OCI-LY7 (cell line): Measurements from ENCODE around the gene THSD7B. TPM values are rescaled to one million over a fixed set of nuclear protein-coding genes. Genes with fewer than 3 reads are reported as not detected.

ENCODE experiments used
- BruUV-seq: library from RNA; stranded (reverse); fragments of 400-500 nt; replicated peaks from 2 replicates; lab custom pipeline; 2021; lab: Mats Ljungman, UMichigan
- CTCF ChIA-PET: fragments of 300-600 bp; sonication (Branson Sonifier 250); formaldehyde crosslinking; loops from one replicate; lab custom pipeline; 2022; ENCODE audit warnings: antibody characterized with exemption; ENCODE audit not compliant: unreplicated experiment; lab: Charles Lee
- POLR2A ChIA-PET: fragments of 300-600 bp; sonication (Branson Sonifier 250); formaldehyde crosslinking; loops from one replicate; lab custom pipeline; 2022; ENCODE audit warnings: antibody characterized with exemption; lab: Charles Lee
- DNase-seq: peaks from one replicate; pipeline ENCODE4 v3.0.0-alpha.2; 2015; ENCODE audit warnings: low spot score
- H2AFZ ChIP-seq: fragments of 200-600 bp; sonication (generic), shearing (Covaris generic); 2 replicates; pipeline ENCODE4 v1.6.1; 2014; ENCODE audit warnings: mild to moderate bottlenecking, antibody characterized with exemption, low read length, moderate library complexity
- H3K27ac ChIP-seq: fragments of 200-600 bp; sonication (generic); 2 replicates; pipeline ENCODE4 v1.5.1; 2014; ENCODE audit warnings: mixed run types, low read depth, mild to moderate bottlenecking, moderate library complexity, low read length, inconsistent platforms; ENCODE audit not compliant: poor library complexity, severe bottlenecking
- H3K36me3 ChIP-seq: fragments of 200-600 bp; sonication (generic); 2 replicates; pipeline ENCODE4 v1.6.1; 2014; ENCODE audit warnings: mild to moderate bottlenecking, antibody characterized with exemption, low read length, moderate library complexity, mixed read lengths; ENCODE audit not compliant: insufficient read depth
- H3K4me1 ChIP-seq: fragments of 200-600 bp; sonication (generic); 2 replicates; pipeline ENCODE4 v1.5.1; 2014; ENCODE audit warnings: mild to moderate bottlenecking, low read length; ENCODE audit not compliant: insufficient read depth, poor library complexity, severe bottlenecking
- H3K4me2 ChIP-seq: fragments of 200-600 bp; sonication (generic); 2 replicates; pipeline ENCODE4 v1.6.1; 2014; ENCODE audit warnings: mild to moderate bottlenecking, low read length
- H3K4me3 ChIP-seq: fragments of 200-600 bp; sonication (generic); 2 replicates; pipeline ENCODE4 v1.5.1; 2014; ENCODE audit warnings: mild to moderate bottlenecking, low read depth, low read length; ENCODE audit not compliant: poor library complexity, severe bottlenecking
- H3K79me2 ChIP-seq: fragments of 200-600 bp; sonication (generic); 2 replicates; pipeline ENCODE4 v1.6.1; 2016; ENCODE audit warnings: low read depth, mild to moderate bottlenecking, low read length, moderate library complexity, mixed read lengths; ENCODE audit not compliant: insufficient read depth
- H3K9me2 ChIP-seq: fragments of 200-600 bp; sonication (generic); 2 replicates; pipeline ENCODE4 v1.6.1; 2016; ENCODE audit warnings: mild to moderate bottlenecking, low read length, mixed read lengths; ENCODE audit not compliant: insufficient read depth
- H3K9me3 ChIP-seq: fragments of 200-600 bp; sonication (generic); 2 replicates; pipeline ENCODE4 v1.6.1; 2014; ENCODE audit warnings: mild to moderate bottlenecking, mixed run types, low read length, mixed read lengths
- H4K20me1 ChIP-seq: fragments of 200-600 bp; sonication (generic); 2 replicates; pipeline ENCODE4 v1.6.1; 2014; ENCODE audit warnings: mild to moderate bottlenecking, antibody characterized with exemption, low read length, moderate library complexity, mixed read lengths; ENCODE audit not compliant: insufficient read depth
- CTCF ChIP-seq: fragments of 200-600 bp; sonication (generic); conservative IDR thresholded peaks from 2 replicates; pipeline ENCODE4 v1.5.1; 2014; ENCODE audit warnings: mild to moderate bottlenecking, antibody characterized with exemption, low read length, moderate library complexity, mixed read lengths
- EZH2phosphoT487 ChIP-seq: fragments of 200-600 bp; sonication (generic); IDR thresholded peaks from 2 replicates; pipeline ENCODE4 v1.6.1; 2018; ENCODE audit warnings: low read depth, borderline replicate concordance, mild to moderate bottlenecking, mixed run types, antibody characterized with exemption, low read length, moderate library complexity, mixed read lengths
- intact Hi-C: fragments of 100-400 bp; cut with micrococcal nuclease; formaldehyde crosslinking; loops from one replicate; pipeline ENCODE4 v1.10.0; 2022; ENCODE audit not compliant: unreplicated experiment
- total RNA-seq, 2 experiments: library from RNA; depleted of rRNA in 1 of 2; stranded (reverse); fragments of >200 nt in 1 of 2; shearing (Covaris generic) in 1 of 2; gene quantifications; 2 replicates each; pipeline ENCODE4 v1.2.3, GENCODE V29; 2014 to 2022

THSD7B gene
- total RNA-seq, 2 experiments from 2014 or later, result 1.8 TPM

- Histone ChIP-seq H3K9me3 (no peaks in the 10 kb centered on the region), H4K20me1 (no peaks in the 10 kb centered on the region), H3K9me2 (no peaks in the 10 kb centered on the region), H3K4me1 (no peaks in the 10 kb centered on the region), H3K27ac (no peak overlapping the region), H3K4me3 (no peak overlapping the region), H2AFZ (no peak overlapping the region), H3K4me2 (no peak overlapping the region), H3K79me2 (no peaks in the 10 kb centered on the region), H3K36me3 (no peaks in the 10 kb centered on the region)
- intact Hi-C loops, result no loop called here
- DNase-seq, result no peak
- ChIA-PET CTCF (no interaction called here), POLR2A (interaction anchor here (0.7 kb wide), 1 partner anchor 12 kb away, joined by 3 read pairs; no protein-coding TSS in a partner anchor)
- TF ChIP-seq CTCF, result peak; percentile 56
- TF ChIP-seq EZH2phosphoT487, result no peak
- no TSS peak for BruUV-seq
These were observed 31.0 kb downstream of the THSD7B start for GRCh38 chr2:136796339-136796738.

GRCh38 chr2:136798766-136799165, 33.4 kb downstream of the THSD7B start:
- no TSS peak for BruUV-seq
- Histone ChIP-seq H3K36me3 (no peaks in the 10 kb centered on the region), H3K27ac (no peak overlapping the region), H3K9me2 (no peaks in the 10 kb centered on the region), H3K9me3 (no peaks in the 10 kb centered on the region), H3K4me3 (no peak overlapping the region), H3K4me2 (no peak overlapping the region), H4K20me1 (no peaks in the 10 kb centered on the region), H3K4me1 (no peaks in the 10 kb centered on the region), H3K79me2 (no peaks in the 10 kb centered on the region), H2AFZ (no peak overlapping the region)
- ChIA-PET CTCF (no interaction called here), POLR2A (no interaction called here)
- no peak for TF ChIP-seq CTCF
- TF ChIP-seq EZH2phosphoT487, result no peak
- intact Hi-C loops, result no loop called here
- DNase-seq, result no peak

DNA sequence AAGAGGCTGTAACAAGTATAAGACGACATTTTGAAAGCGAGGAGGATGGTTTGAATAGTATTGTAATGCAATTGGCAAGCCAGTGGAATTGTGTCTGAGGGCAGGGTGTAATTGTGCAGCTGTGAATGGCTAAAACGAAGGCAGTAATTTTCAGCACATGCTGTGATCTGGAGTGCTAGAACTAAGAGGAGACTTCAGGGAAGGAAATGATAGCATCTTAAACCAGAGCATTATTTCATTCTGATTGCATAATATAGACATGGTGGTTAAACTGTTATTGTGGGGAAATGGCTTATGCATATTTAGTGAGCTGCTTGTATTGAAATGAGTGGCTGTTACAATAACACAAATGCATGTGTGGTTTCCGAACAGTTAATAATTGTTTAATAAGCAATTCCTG, 36.3 kb downstream of the THSD7B start:
- no TSS peak for BruUV-seq
- intact Hi-C loops, result no loop called here
- H3K9me2 ChIP-seq, result no peaks in the 10 kb centered on the region
- TF ChIP-seq EZH2phosphoT487, result no peak
- no peak for TF ChIP-seq CTCF
- no peak overlapping the region for H3K27ac ChIP-seq
- H3K9me3 ChIP-seq, result no peaks in the 10 kb centered on the region
- H2AFZ ChIP-seq, result no peak overlapping the region
- H3K4me2 ChIP-seq, result no peak overlapping the region
- no peaks in the 10 kb centered on the region for H3K79me2 ChIP-seq
- POLR2A ChIA-PET, result interaction anchor here (0.8 kb wide), 1 partner anchor 23 kb away, joined by 4 read pairs; no protein-coding TSS in a partner anchor
- no peaks in the 10 kb centered on the region for H4K20me1 ChIP-seq
- CTCF ChIA-PET, result no interaction called here
- H3K36me3 ChIP-seq, result no peaks in the 10 kb centered on the region
- no peaks in the 10 kb centered on the region for H3K4me1 ChIP-seq
- DNase-seq, result no peak
- no peak overlapping the region for H3K4me3 ChIP-seq
